ENCODE results near the gene POU2AF1. TPM values are rescaled to one million over a fixed set of nuclear protein-coding genes. Genes with fewer than 3 reads are reported as not detected.

POU2AF1 gene
- total RNA-seq, 1 donor from 2014 or later: not detected

- Histone ChIP-seq H3K4me3 (no peak overlapping the region), H3K27ac (peak overlapping the region; percentile 10), H3K9me3 (no peaks in the 10 kb centered on the region), H3K27me3 (no peaks in the 10 kb centered on the region), H3K36me3 (no peaks in the 10 kb centered on the region), H3K4me1 (peaks cover 23% of the 10 kb centered on the region)
- peak in 1 of 2 donors; percentile 74 for DNase-seq (ENCODE audit: extremely low spot score in 2 of 2)
- intact Hi-C loops (cut with DNase I): no loop called here
- no peak for TF ChIP-seq CTCF (IDR thresholded peaks at IDR 0.05)
- TF ChIP-seq POLR2AphosphoS5 (IDR thresholded peaks at IDR 0.05; ENCODE audit: insufficient read depth in 1 of 2, low read depth in 1 of 2): no peak
Measured at GRCh38 chr11:111347723-111348115, 31.4 kb downstream of the POU2AF1 start.

- Histone ChIP-seq H3K27me3 (no peaks in the 10 kb centered on the region), H3K9me3 (no peaks in the 10 kb centered on the region), H3K36me3 (no peaks in the 10 kb centered on the region), H3K4me1 (peaks cover 23% of the 10 kb centered on the region), H3K27ac (no peak overlapping the region), H3K4me3 (no peak overlapping the region)
- DNase-seq (ENCODE audit: extremely low spot score in 2 of 2): peak in 1 of 2 donors; percentile 80
- TF ChIP-seq POLR2A (IDR thresholded peaks at IDR 0.05) (no peak), CTCF (IDR thresholded peaks at IDR 0.05) (no peak), POLR2AphosphoS5 (IDR thresholded peaks at IDR 0.05; ENCODE audit: insufficient read depth in 1 of 2, low read depth in 1 of 2) (no peak)
- intact Hi-C loops (cut with DNase I): no loop called here
Measured at GRCh38 chr11:111347002-111347722, 31.9 kb downstream of the POU2AF1 start.

GRCh38 chr11:111344032-111344431 lies 35.0 kb downstream of the POU2AF1 start:
- Histone ChIP-seq H3K4me3 (no peak overlapping the region), H3K9me3 (no peaks in the 10 kb centered on the region), H3K36me3 (no peaks in the 10 kb centered on the region), H3K4me1 (peaks cover 23% of the 10 kb centered on the region), H3K27ac (no peak overlapping the region), H3K27me3 (no peaks in the 10 kb centered on the region)
- intact Hi-C loops (cut with DNase I): no loop called here
- TF ChIP-seq POLR2A (IDR thresholded peaks at IDR 0.05) (no peak), POLR2AphosphoS5 (IDR thresholded peaks at IDR 0.05; ENCODE audit: insufficient read depth in 1 of 2, low read depth in 1 of 2) (peak in 1 of 2 donors; percentile 44)
- DNase-seq (ENCODE audit: extremely low spot score in 2 of 2): peak in 1 of 2 donors; percentile 91

GRCh38 chr11:111342329-111342728 lies 36.7 kb downstream of the POU2AF1 start:
- Histone ChIP-seq H3K9me3 (no peaks in the 10 kb centered on the region), H3K27me3 (no peaks in the 10 kb centered on the region), H3K36me3 (no peaks in the 10 kb centered on the region), H3K4me3 (no peak overlapping the region), H3K4me1 (peaks cover 18% of the 10 kb centered on the region), H3K27ac (no peak overlapping the region)
- intact Hi-C loops (cut with DNase I): no loop called here
- DNase-seq (ENCODE audit: extremely low spot score in 2 of 2): no peak
- no peak for TF ChIP-seq CTCF (IDR thresholded peaks at IDR 0.05)
- TF ChIP-seq POLR2AphosphoS5 (IDR thresholded peaks at IDR 0.05; ENCODE audit: insufficient read depth in 1 of 2, low read depth in 1 of 2): no peak
- no peak for TF ChIP-seq POLR2A (IDR thresholded peaks at IDR 0.05)

GRCh38 chr11:111339758-111340388 lies 39.2 kb downstream of the POU2AF1 start:
- no peak for DNase-seq (ENCODE audit: extremely low spot score in 2 of 2)
- Histone ChIP-seq H3K4me3 (no peak overlapping the region), H3K4me1 (peaks cover 31% of the 10 kb centered on the region), H3K9me3 (no peaks in the 10 kb centered on the region), H3K36me3 (no peaks in the 10 kb centered on the region), H3K27ac (no peak overlapping the region), H3K27me3 (no peaks in the 10 kb centered on the region)
- intact Hi-C loops (cut with DNase I): no loop called here
- TF ChIP-seq CTCF (IDR thresholded peaks at IDR 0.05): no peak
- no peak for TF ChIP-seq POLR2AphosphoS5 (IDR thresholded peaks at IDR 0.05; ENCODE audit: insufficient read depth in 1 of 2, low read depth in 1 of 2)

All from vagina (tissue), 2 donors.